HG03354 (cell line): Measurements from ENCODE around the gene BEND7.

ENCODE experiments used
- ATAC-seq: cut with Tn5 transposase; IDR thresholded peaks from one replicate; pipeline ENCODE4 v1.9.1; 2021; ENCODE audit warnings: mild to moderate bottlenecking; ENCODE audit not compliant: unreplicated experiment, poor library complexity, severe bottlenecking

The BEND7 gene

DNA sequence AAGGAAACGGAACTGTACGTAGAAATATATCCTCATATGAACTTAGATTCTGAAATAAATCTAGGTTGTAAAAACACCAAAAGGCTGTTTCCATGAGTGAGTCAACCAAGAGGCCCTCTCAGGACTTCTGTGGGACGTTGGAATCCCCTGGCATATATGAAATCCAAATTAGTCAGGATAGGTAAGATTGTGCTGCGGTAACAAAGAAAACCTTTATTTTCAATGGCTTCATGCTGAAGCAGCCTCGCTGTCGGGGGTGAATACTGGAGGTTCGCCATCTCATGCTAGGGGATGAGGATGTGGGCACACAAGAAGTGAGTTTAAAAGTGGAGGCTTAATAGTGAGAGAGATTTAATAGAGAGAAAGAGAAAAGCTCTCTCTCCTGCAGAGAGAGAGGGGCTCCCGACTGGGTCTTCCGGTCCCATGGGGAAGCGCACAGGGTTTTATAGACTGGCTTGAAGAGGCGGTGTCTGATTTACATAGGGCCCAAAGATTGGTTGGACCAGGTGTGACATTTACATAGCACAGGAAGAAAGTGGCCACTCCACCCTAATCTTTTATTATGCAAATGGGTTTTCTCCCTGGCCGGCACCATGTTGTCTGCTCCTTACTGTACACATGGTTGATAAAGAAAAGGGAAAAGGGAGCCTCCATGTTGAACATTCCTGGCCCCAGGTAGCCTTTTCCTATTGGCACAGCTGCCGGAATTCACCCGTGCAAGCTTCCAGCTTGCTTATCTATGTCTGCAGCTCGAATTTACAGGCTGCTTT lies 128.4 kb downstream of the BEND7 start:
- no peak for ATAC-seq

- no peak for ATAC-seq
These were observed 129.1 kb downstream of the BEND7 start for GRCh38 chr10:13399752-13400151.

GRCh38 chr10:13399236-13399635 lies 129.6 kb downstream of the BEND7 start:
- no peak for ATAC-seq

DNA sequence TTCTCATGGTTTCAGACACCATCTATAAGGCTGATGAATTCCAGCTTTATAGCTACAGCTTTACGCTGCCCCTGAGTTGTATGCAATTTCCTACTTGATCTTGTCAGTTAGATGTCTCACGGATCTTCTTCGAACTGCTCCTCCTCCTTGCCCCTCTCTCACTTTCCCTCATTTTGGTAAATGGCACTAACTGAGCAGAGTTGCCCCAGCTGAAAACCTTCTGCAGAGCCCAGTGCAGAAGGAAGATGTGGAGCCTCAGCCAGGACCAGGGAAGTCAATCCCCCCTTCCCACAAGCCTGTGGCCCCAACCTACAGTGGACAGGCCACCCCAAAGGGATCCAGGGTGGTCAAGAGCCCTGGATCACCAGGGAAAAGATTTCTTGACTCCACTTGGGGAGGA lies 131.8 kb downstream of the BEND7 start:
- ATAC-seq = no peak

GRCh38 chr10:13396369-13396768 lies 132.4 kb downstream of the BEND7 start:
- ATAC-seq = no peak

DNA sequence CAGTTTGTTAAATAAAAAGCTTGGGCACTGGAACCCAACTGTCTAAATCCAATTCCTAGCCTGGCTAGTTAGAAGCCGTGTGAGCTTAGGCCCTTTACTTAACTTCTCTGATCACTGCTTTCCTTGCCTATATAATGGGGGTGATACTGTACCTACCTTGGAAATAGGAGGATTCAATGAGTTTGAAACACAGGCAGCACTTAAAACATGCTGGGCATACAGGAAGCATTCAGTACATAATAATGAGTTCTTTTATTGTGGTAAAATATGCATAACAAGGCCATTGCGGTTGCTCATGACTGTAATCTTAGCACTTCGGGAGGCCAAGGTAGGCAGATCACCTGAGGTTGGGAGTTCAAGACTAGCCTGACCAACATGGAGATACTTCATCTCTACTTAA lies 133.3 kb downstream of the BEND7 start:
- no peak for ATAC-seq

- no peak for ATAC-seq
These were observed 135.2 kb downstream of the BEND7 start for GRCh38 chr10:13393640-13394039.

DNA sequence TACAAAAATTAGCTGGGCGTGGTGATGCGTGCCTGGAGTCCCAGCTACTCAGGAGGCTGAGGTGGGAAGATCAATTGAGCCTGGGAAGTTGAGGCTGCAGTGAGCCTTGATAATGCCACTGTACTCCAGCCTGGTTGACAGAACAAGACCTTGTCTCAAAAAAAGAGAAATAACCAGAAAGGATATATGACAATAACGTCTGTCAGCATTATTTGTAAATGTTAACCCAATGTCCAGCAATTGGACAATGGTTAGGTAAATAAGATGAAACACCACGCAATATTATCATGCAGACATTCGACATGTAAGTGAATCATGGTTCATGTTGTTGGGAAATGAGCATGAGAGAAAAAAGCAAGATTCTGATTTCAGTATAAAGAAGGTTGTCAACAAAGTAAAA lies 136.1 kb downstream of the BEND7 start:
- ATAC-seq = no peak
